Liver (tissue), 9 donors: ENCODE results near the gene RNF220. TPM values are rescaled to one million over a fixed set of nuclear protein-coding genes. Genes with fewer than 3 reads are reported as not detected.

Experiments used
- DNase-seq: peaks from one replicate; pipeline ENCODE4 v3.0.0-alpha.2; 2017; ENCODE audit warnings: low spot score
- H3K27ac ChIP-seq, 2 donors: one replicate each; pipeline ENCODE4 v1.7.0; 2013; ENCODE audit warnings: inconsistent platforms in 2 of 2, low read length in 2 of 2, control low read depth in 1 of 2, low read depth in 1 of 2, mild to moderate bottlenecking in 1 of 2
- H3K27me3 ChIP-seq, 4 donors: one replicate each; pipeline versions ENCODE4 v1.6.1 to v1.7.0; 2013; ENCODE audit warnings: low read length in 3 of 4, inconsistent platforms in 1 of 4, mild to moderate bottlenecking in 1 of 4, moderate library complexity in 1 of 4; ENCODE audit not compliant: control insufficient read depth in 4 of 4, insufficient read depth in 4 of 4
- H3K36me3 ChIP-seq, 4 donors: one replicate each; pipeline versions ENCODE4 v1.6.1 to v1.7.0; 2013; ENCODE audit warnings: low read length in 3 of 4, mild to moderate bottlenecking in 3 of 4, low read depth in 1 of 4, moderate library complexity in 1 of 4; ENCODE audit not compliant: control insufficient read depth in 4 of 4, insufficient read depth in 3 of 4
- H3K4me1 ChIP-seq, 4 donors: one replicate each; pipeline versions ENCODE4 v1.6.1 to v1.7.0; 2013; ENCODE audit warnings: low read length in 3 of 4, mild to moderate bottlenecking in 3 of 4, moderate library complexity in 1 of 4; ENCODE audit not compliant: control insufficient read depth in 4 of 4, insufficient read depth in 4 of 4
- H3K4me3 ChIP-seq, 3 donors: one replicate each; pipeline versions ENCODE4 v1.6.1 to v1.7.0; 2013; ENCODE audit warnings: low read length in 3 of 3, control low read depth in 1 of 3, low read depth in 1 of 3, mild to moderate bottlenecking in 1 of 3
- H3K9ac ChIP-seq, 2 donors: one replicate each; pipeline ENCODE4 v1.7.0; 2013; ENCODE audit warnings: low read length in 2 of 2, mild to moderate bottlenecking in 2 of 2, moderate library complexity in 2 of 2, control low read depth in 1 of 2, low read depth in 1 of 2
- H3K9me3 ChIP-seq, 4 donors: one replicate each; pipeline versions ENCODE4 v1.6.1 to v1.7.0; 2013; ENCODE audit warnings: low read length in 3 of 4; ENCODE audit not compliant: control insufficient read depth in 4 of 4
- FOXA1 ChIP-seq: IDR thresholded peaks from 2 replicates; pipeline ENCODE4 v1.6.1; 2016; ENCODE audit warnings: antibody characterized with exemption
- FOXA2 ChIP-seq: IDR thresholded peaks from 2 replicates; pipeline ENCODE4 v1.6.1; 2016; ENCODE audit warnings: antibody characterized with exemption
- GABPA ChIP-seq, 2 donors: IDR thresholded peaks in 1 of 2; conservative IDR thresholded peaks in 1 of 2; 2 replicates each; pipeline ENCODE4 v1.6.1; 2016; ENCODE audit warnings: antibody characterized with exemption in 2 of 2, mild to moderate bottlenecking in 1 of 2, moderate library complexity in 1 of 2
- HNF4A ChIP-seq, 2 donors: conservative IDR thresholded peaks; 2 replicates each; pipeline ENCODE4 v1.6.1; 2016; ENCODE audit warnings: antibody characterized with exemption in 2 of 2, mild to moderate bottlenecking in 2 of 2
- HNF4G ChIP-seq: IDR thresholded peaks from 2 replicates; pipeline ENCODE4 v1.6.1; 2016; ENCODE audit warnings: antibody characterized with exemption
- JUND ChIP-seq, 2 donors: IDR thresholded peaks; 2 replicates each; pipeline ENCODE4 v1.6.1; 2016; ENCODE audit warnings: antibody characterized with exemption in 2 of 2
- RXRA ChIP-seq, 2 donors: IDR thresholded peaks; 2 replicates each; pipeline ENCODE4 v1.6.1; 2017 to 2018; ENCODE audit warnings: antibody characterized with exemption in 2 of 2, mild to moderate bottlenecking in 1 of 2
- SP1 ChIP-seq: IDR thresholded peaks from 2 replicates; pipeline ENCODE4 v1.6.1; 2018; ENCODE audit warnings: antibody characterized with exemption, mild to moderate bottlenecking
- TAF1 ChIP-seq: conservative IDR thresholded peaks from 2 replicates; pipeline ENCODE4 v1.6.1; 2016; ENCODE audit warnings: antibody characterized with exemption, mild to moderate bottlenecking
- YY1 ChIP-seq: IDR thresholded peaks from 2 replicates; pipeline ENCODE4 v1.6.1; 2016; ENCODE audit warnings: antibody characterized with exemption, mild to moderate bottlenecking
- WGBS: extraction: QIAGEN DNeasy Blood & Tissue Kit; methylation state at CpG from one replicate; pipeline ENCODE4 v1.1.7; 2013; 5-methylcytosine and 5-hydroxymethylcytosine counted together
- polyA plus RNA-seq, 2 donors: library from polyadenylated mRNA; stranded (reverse) in 1 of 2; unstranded in 1 of 2; fragments of 200-250 nt in 1 of 2; fragments of >200 nt in 1 of 2; fragmentation: Nextera tagmentation in 1 of 2; extraction: Ambion mirVana in 1 of 2; gene quantifications; one replicate each; pipeline versions ENCODE4 v1.2.1 to v1.2.3, GENCODE V29; 2013 to 2015
- total RNA-seq, 2 donors: library from RNA; depleted of rRNA; stranded (reverse); fragments of >200 nt; gene quantifications; one replicate each; pipeline ENCODE4 v1.2.3, GENCODE V29; 2014
- TF ChIP-seq, protein P1 (sequence below): IDR thresholded peaks from 2 replicates; pipeline ENCODE4 v1.6.1; 2016; ENCODE audit warnings: antibody characterized with exemption, mild to moderate bottlenecking
- TF ChIP-seq, protein P2 (sequence below): fragments of 150-350 bp; IDR thresholded peaks from 2 replicates; pipeline ENCODE4 v1.5.1; 2017; ENCODE audit warnings: improper control_type of control experiment, low read depth, low read length; ENCODE audit not compliant: missing input control
- TF ChIP-seq, protein P3 (sequence below): IDR thresholded peaks from 2 replicates; pipeline ENCODE4 v1.6.1; 2016; ENCODE audit warnings: antibody characterized with exemption
- TF ChIP-seq, protein P4 (sequence below): IDR thresholded peaks from 2 replicates; pipeline ENCODE4 v1.6.1; 2016; ENCODE audit warnings: antibody characterized with exemption
- TF ChIP-seq, protein P5 (sequence below): IDR thresholded peaks from 2 replicates; pipeline ENCODE4 v1.6.1; 2016; ENCODE audit warnings: antibody characterized with exemption
- donor health status: healthy.
- donor health status: healthy.
- donor health status: healthy.
- donor health status: healthy.
- donor health status: healthy.

Gene RNF220
- total and polyA plus RNA-seq, 4 donors, result 18.2 to 35.8 (median 26.1) TPM

DNA sequence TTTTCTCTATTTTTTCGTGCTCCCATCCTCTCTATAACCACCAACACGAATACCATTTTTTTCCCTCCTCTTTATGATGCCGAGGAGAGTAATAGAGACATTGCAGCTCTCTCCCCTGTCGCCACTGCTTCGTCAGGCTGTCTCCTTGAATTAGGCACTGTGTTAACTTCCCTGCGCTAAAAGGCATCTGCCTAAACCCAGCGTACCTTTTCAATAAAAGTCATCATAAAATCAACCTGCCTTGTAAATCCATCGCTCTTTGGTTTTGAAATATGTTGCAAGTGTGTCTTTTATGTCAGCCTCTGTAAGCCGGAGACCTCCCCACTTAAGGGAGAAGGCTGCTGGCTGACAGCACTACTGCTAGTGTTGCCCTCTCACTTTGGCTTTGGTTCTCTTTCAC is 8.7 kb downstream of the RNF220 start:
- peaks cover 8 to 40% (median 23%) of the 10 kb centered on the region in 4 donors for H3K27me3 ChIP-seq
- no peak for DNase-seq
- no peak for TF ChIP-seq RXRA (IDR thresholded peaks at IDR 0.05)
- TF ChIP-seq, protein P1, sequence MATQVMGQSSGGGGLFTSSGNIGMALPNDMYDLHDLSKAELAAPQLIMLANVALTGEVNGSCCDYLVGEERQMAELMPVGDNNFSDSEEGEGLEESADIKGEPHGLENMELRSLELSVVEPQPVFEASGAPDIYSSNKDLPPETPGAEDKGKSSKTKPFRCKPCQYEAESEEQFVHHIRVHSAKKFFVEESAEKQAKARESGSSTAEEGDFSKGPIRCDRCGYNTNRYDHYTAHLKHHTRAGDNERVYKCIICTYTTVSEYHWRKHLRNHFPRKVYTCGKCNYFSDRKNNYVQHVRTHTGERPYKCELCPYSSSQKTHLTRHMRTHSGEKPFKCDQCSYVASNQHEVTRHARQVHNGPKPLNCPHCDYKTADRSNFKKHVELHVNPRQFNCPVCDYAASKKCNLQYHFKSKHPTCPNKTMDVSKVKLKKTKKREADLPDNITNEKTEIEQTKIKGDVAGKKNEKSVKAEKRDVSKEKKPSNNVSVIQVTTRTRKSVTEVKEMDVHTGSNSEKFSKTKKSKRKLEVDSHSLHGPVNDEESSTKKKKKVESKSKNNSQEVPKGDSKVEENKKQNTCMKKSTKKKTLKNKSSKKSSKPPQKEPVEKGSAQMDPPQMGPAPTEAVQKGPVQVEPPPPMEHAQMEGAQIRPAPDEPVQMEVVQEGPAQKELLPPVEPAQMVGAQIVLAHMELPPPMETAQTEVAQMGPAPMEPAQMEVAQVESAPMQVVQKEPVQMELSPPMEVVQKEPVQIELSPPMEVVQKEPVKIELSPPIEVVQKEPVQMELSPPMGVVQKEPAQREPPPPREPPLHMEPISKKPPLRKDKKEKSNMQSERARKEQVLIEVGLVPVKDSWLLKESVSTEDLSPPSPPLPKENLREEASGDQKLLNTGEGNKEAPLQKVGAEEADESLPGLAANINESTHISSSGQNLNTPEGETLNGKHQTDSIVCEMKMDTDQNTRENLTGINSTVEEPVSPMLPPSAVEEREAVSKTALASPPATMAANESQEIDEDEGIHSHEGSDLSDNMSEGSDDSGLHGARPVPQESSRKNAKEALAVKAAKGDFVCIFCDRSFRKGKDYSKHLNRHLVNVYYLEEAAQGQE, result no peak
- no peak for TF ChIP-seq FOXA1
- TF ChIP-seq JUND (IDR thresholded peaks at IDR 0.05), result no peak
- no peak for TF ChIP-seq TAF1
- no peak for TF ChIP-seq GABPA (IDR thresholded peaks at IDR 0.05 in 1 of 2, conservative IDR thresholded peaks at IDR 0.05 in 1 of 2)
- no peak for TF ChIP-seq HNF4G
- TF ChIP-seq, protein P2, sequence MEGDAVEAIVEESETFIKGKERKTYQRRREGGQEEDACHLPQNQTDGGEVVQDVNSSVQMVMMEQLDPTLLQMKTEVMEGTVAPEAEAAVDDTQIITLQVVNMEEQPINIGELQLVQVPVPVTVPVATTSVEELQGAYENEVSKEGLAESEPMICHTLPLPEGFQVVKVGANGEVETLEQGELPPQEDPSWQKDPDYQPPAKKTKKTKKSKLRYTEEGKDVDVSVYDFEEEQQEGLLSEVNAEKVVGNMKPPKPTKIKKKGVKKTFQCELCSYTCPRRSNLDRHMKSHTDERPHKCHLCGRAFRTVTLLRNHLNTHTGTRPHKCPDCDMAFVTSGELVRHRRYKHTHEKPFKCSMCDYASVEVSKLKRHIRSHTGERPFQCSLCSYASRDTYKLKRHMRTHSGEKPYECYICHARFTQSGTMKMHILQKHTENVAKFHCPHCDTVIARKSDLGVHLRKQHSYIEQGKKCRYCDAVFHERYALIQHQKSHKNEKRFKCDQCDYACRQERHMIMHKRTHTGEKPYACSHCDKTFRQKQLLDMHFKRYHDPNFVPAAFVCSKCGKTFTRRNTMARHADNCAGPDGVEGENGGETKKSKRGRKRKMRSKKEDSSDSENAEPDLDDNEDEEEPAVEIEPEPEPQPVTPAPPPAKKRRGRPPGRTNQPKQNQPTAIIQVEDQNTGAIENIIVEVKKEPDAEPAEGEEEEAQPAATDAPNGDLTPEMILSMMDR, result no peak
- TF ChIP-seq, protein P3, sequence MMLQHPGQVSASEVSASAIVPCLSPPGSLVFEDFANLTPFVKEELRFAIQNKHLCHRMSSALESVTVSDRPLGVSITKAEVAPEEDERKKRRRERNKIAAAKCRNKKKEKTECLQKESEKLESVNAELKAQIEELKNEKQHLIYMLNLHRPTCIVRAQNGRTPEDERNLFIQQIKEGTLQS, result no peak
- no peak for TF ChIP-seq YY1
- no peak for TF ChIP-seq SP1
- TF ChIP-seq, protein P4, sequence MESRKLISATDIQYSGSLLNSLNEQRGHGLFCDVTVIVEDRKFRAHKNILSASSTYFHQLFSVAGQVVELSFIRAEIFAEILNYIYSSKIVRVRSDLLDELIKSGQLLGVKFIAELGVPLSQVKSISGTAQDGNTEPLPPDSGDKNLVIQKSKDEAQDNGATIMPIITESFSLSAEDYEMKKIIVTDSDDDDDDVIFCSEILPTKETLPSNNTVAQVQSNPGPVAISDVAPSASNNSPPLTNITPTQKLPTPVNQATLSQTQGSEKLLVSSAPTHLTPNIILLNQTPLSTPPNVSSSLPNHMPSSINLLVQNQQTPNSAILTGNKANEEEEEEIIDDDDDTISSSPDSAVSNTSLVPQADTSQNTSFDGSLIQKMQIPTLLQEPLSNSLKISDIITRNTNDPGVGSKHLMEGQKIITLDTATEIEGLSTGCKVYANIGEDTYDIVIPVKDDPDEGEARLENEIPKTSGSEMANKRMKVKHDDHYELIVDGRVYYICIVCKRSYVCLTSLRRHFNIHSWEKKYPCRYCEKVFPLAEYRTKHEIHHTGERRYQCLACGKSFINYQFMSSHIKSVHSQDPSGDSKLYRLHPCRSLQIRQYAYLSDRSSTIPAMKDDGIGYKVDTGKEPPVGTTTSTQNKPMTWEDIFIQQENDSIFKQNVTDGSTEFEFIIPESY, result no peak
- TF ChIP-seq FOXA2, result no peak
- TF ChIP-seq HNF4A (conservative IDR thresholded peaks at IDR 0.05), result no peak
- TF ChIP-seq, protein P5, sequence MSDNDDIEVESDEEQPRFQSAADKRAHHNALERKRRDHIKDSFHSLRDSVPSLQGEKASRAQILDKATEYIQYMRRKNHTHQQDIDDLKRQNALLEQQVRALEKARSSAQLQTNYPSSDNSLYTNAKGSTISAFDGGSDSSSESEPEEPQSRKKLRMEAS, result no peak

DNA sequence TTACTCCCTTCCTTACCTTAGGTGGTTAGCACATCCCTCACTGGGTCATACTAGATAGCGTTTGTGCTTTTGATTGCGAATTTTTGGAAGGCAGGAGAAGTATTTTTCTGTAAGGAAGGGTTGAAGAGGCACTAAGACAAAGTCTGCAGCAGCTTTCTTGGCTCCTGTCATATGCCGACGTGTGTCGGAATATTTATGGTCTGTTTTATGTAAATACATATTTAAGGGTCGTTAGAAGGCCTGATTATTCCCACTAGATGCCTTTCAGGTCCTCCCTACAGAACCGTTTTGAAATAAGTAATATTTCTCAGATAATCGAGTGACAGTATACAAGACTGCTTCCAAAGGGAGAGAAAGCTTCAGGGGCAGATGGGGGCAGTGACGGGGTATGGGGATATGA is 10.0 kb downstream of the RNF220 start:
- Histone ChIP-seq H3K27me3 (peaks cover 5 to 44% (median 21%) of the 10 kb centered on the region in 4 donors), H3K4me1 (peaks cover 0 to 11% (median 9%) of the 10 kb centered on the region in 4 donors), H3K36me3 (no peaks in the 10 kb centered on the region), H3K9ac (no peak overlapping the region), H3K9me3 (no peaks in the 10 kb centered on the region), H3K27ac (no peak overlapping the region), H3K4me3 (no peak overlapping the region)
- TF ChIP-seq, protein P3, result no peak
- DNase-seq, result no peak
- 67% methylated on average over 9 of the region's 9 CpGs for WGBS

More for the DNA sequence above, 8.7 kb downstream of the RNF220 start:
- Histone ChIP-seq H3K9ac (no peak overlapping the region), H3K4me1 (peaks cover 0 to 14% (median 12%) of the 10 kb centered on the region in 4 donors), H3K27ac (no peak overlapping the region), H3K4me3 (no peak overlapping the region), H3K36me3 (no peaks in the 10 kb centered on the region), H3K9me3 (peaks cover 0 to 3% (median 0%) of the 10 kb centered on the region in 4 donors)
- 71% methylated on average over 9 of the region's 9 CpGs for WGBS
